Activated CD8-positive, alpha-beta T cell treated with anti-CD3 and anti-CD28 coated beads for 36 hours (primary cell): ENCODE data around the gene TOR1AIP2. TPM values are rescaled to one million over a fixed set of nuclear protein-coding genes. Genes with fewer than 3 reads are reported as not detected.

Experiments
- ATAC-seq: fragments of 200-7000 bp; cut with Tn5 transposase; one replicate; pipeline ENCODE4 v1.10.0; 2021; ENCODE audit warnings: mild to moderate bottlenecking, moderate library complexity
- CTCF ChIA-PET: fragments of 350-600 bp; sonication (Branson Sonifier 250); formaldehyde crosslinking; loops from one replicate; lab custom pipeline; 2021; ENCODE audit warnings: antibody characterized with exemption; lab: Charles Lee
- POLR2A ChIA-PET: fragments of 350-600 bp; sonication (Branson Sonifier 250); formaldehyde crosslinking; loops from one replicate; lab custom pipeline; 2021; ENCODE audit warnings: antibody characterized with exemption; lab: Charles Lee
- DNase-seq: peaks from one replicate; pipeline ENCODE4 v3.0.0-alpha.2; 2020
- H3K27ac Mint-ChIP-seq: one replicate; pipeline ENCODE4 v1.8.0; 2021; ENCODE audit warnings: mild to moderate bottlenecking, mixed read lengths
- H3K27me3 Mint-ChIP-seq: one replicate; pipeline ENCODE4 v1.8.0; 2021; ENCODE audit warnings: mixed read lengths
- H3K36me3 Mint-ChIP-seq: one replicate; pipeline ENCODE4 v1.8.0; 2021; ENCODE audit warnings: low read depth, mixed read lengths
- H3K4me1 Mint-ChIP-seq: one replicate; pipeline ENCODE4 v1.8.0; 2021; ENCODE audit warnings: low read depth, mixed read lengths
- H3K4me3 Mint-ChIP-seq: one replicate; pipeline ENCODE4 v1.8.0; 2021; ENCODE audit warnings: mild to moderate bottlenecking, moderate library complexity, mixed read lengths
- H3K9me3 Mint-ChIP-seq: one replicate; pipeline ENCODE4 v1.8.0; 2021; ENCODE audit warnings: mixed read lengths
- CTCF ChIP-seq: fragments of 200-600 bp; IDR thresholded peaks from one replicate; pipeline ENCODE4 v1.8.0; 2022; ENCODE audit warnings: antibody characterized with exemption, mild to moderate bottlenecking
- intact Hi-C: fragments of 100-400 bp; cut with micrococcal nuclease; formaldehyde crosslinking; loops from one replicate; pipeline ENCODE4 v1.10.0; 2022
- total RNA-seq, 2 experiments: library from RNA; stranded (reverse); gene quantifications; one replicate each; pipeline ENCODE4 v1.2.3, GENCODE V29; 2021

TOR1AIP2 gene
- total RNA-seq, 2 experiments from 2014 or later = 39.5 to 45.1 TPM

- Mint-ChIP-seq H3K27me3 (peaks cover 2% of the 10 kb centered on the region), H3K4me1 (peaks cover 13% of the 10 kb centered on the region), H3K27ac (no peak overlapping the region), H3K4me3 (no peak overlapping the region), H3K9me3 (no peaks in the 10 kb centered on the region), H3K36me3 (no peaks in the 10 kb centered on the region)
- ATAC-seq (no peak), DNase-seq (no peak)
- CTCF ChIA-PET = interaction anchor here (1.0 to 14.9 kb wide), 7 partner anchors 10 to 367 kb away, joined by 3 to 634 read pairs (median 20); no protein-coding TSS in a partner anchor
- POLR2A ChIA-PET = interaction anchor here (1.5 kb wide), 1 partner anchor 20 kb away, joined by 3 read pairs; no protein-coding TSS in a partner anchor
- no peak for TF ChIP-seq CTCF
- intact Hi-C loops = no loop called here
Observed at GRCh38 chr1:179812501-179813292, 64.9 kb downstream of the TOR1AIP2 start.

GRCh38 chr1:179810367-179810715, 67.3 kb downstream of the TOR1AIP2 start:
- H3K4me3 Mint-ChIP-seq = no peak overlapping the region
- intact Hi-C loops = loop anchor here (1.0 kb wide), 1 partner anchor 104 kb away; no protein-coding TSS in a partner anchor
- H3K4me1 Mint-ChIP-seq = peaks cover 9% of the 10 kb centered on the region
- no peak for DNase-seq
- peaks cover 2% of the 10 kb centered on the region for H3K27me3 Mint-ChIP-seq
- ATAC-seq = no peak
- no peak for TF ChIP-seq CTCF
- H3K27ac Mint-ChIP-seq = no peak overlapping the region
- H3K36me3 Mint-ChIP-seq = no peaks in the 10 kb centered on the region
- CTCF ChIA-PET = interaction anchor here (0.6 to 14.9 kb wide), 49 partner anchors 8 to 620 kb away, joined by 3 to 634 read pairs (median 4); no protein-coding TSS in a partner anchor
- no peaks in the 10 kb centered on the region for H3K9me3 Mint-ChIP-seq
- POLR2A ChIA-PET = no interaction called here

GRCh38 chr1:179809506-179810366, 67.9 kb downstream of the TOR1AIP2 start:
- no peak overlapping the region for H3K4me3 Mint-ChIP-seq
- intact Hi-C loops = loop anchor here (1.0 kb wide), 1 partner anchor 103 kb away; no protein-coding TSS in a partner anchor
- DNase-seq = peak; percentile 76
- ChIA-PET POLR2A (no interaction called here), CTCF (interaction anchor here (0.6 to 14.9 kb wide), 54 partner anchors 9 to 1499 kb away, joined by 3 to 634 read pairs (median 4); no protein-coding TSS in a partner anchor)
- peak; percentile 83 for ATAC-seq
- no peak overlapping the region for H3K27ac Mint-ChIP-seq
- peak; percentile 87 for TF ChIP-seq CTCF
- no peaks in the 10 kb centered on the region for H3K36me3 Mint-ChIP-seq
- peaks cover 2% of the 10 kb centered on the region for H3K27me3 Mint-ChIP-seq
- H3K4me1 Mint-ChIP-seq = peaks cover 4% of the 10 kb centered on the region
- H3K9me3 Mint-ChIP-seq = no peaks in the 10 kb centered on the region

- CTCF ChIA-PET = interaction anchor here (1.2 to 14.9 kb wide), 11 partner anchors 10 to 371 kb away, joined by 3 to 634 read pairs (median 18); no protein-coding TSS in a partner anchor
- ATAC-seq = no peak
- H3K4me3 Mint-ChIP-seq = no peak overlapping the region
- no peaks in the 10 kb centered on the region for H3K9me3 Mint-ChIP-seq
- no peaks in the 10 kb centered on the region for H3K36me3 Mint-ChIP-seq
- intact Hi-C loops = no loop called here
- H3K4me1 Mint-ChIP-seq = peaks cover 4% of the 10 kb centered on the region
- no peak overlapping the region for H3K27ac Mint-ChIP-seq
- TF ChIP-seq CTCF = no peak
- POLR2A ChIA-PET = no interaction called here
- no peak for DNase-seq
- peaks cover 2% of the 10 kb centered on the region for H3K27me3 Mint-ChIP-seq
Observed at GRCh38 chr1:179808503-179808902, 69.1 kb downstream of the TOR1AIP2 start.
